GM12892 (cell line): ENCODE results near the gene SKIC2.

Experiments used
- POLR2A ChIP-seq: IDR thresholded peaks from 2 replicates; pipeline ENCODE4 v1.6.1; 2011; ENCODE audit warnings: low read depth, low read length, control low read depth
- POLR2AphosphoS5 ChIP-seq: IDR thresholded peaks from 2 replicates; pipeline ENCODE4 v1.6.1; 2011; ENCODE audit warnings: low read depth, low read length, control low read depth

DNA sequence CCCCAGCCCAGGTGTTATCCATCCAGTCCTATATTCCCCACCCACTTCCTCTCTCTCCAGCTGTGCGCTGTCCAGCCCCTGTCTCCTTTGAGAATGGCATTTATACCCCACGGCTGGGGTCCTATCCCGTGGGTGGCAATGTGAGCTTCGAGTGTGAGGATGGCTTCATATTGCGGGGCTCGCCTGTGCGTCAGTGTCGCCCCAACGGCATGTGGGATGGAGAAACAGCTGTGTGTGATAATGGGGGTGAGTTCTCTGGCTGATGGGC lies 30.4 kb upstream of the SKIC2 start:
- TF ChIP-seq POLR2AphosphoS5 (no peak), POLR2A (no peak)
